OCI-LY1 (cell line): ENCODE results near the gene FAAP100.

Source experiments
- EZH2 ChIP-seq: fragments of 200-600 bp; sonication (generic), shearing (Covaris generic); IDR thresholded peaks from 2 replicates; pipeline ENCODE4 v1.8.0; 2017; ENCODE audit warnings: borderline replicate concordance, mixed run types, mild to moderate bottlenecking, antibody characterized with exemption, low read length, moderate library complexity, mixed read lengths
- TF ChIP-seq, protein P1 (sequence below): fragments of 200-600 bp; sonication (generic), shearing (Covaris generic); IDR thresholded peaks from 2 replicates; pipeline ENCODE4 v1.5.1; 2017; ENCODE audit warnings: mild to moderate bottlenecking, antibody characterized with exemption, low read length, moderate library complexity, mixed read lengths

DNA sequence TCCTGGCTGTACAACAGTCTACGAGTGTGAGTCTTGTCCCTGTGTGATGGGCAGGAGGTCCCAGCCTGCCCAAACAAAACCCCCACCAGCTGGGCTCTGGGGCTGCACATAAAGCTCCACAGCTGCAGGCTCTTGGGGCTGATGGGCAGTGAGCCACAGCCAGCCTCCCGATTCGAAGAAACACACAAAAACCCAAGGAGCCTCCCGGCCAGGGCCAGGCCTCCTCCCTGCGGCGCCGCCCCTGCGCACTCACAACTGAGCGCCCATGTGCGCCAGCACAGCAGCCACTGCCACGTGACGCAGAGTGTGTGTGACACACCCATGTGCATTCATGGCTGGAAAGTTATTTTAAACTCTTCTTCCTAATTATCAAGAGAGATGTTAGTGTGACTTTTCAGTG, 30.6 kb upstream of the FAAP100 start:
- TF ChIP-seq, protein P1, sequence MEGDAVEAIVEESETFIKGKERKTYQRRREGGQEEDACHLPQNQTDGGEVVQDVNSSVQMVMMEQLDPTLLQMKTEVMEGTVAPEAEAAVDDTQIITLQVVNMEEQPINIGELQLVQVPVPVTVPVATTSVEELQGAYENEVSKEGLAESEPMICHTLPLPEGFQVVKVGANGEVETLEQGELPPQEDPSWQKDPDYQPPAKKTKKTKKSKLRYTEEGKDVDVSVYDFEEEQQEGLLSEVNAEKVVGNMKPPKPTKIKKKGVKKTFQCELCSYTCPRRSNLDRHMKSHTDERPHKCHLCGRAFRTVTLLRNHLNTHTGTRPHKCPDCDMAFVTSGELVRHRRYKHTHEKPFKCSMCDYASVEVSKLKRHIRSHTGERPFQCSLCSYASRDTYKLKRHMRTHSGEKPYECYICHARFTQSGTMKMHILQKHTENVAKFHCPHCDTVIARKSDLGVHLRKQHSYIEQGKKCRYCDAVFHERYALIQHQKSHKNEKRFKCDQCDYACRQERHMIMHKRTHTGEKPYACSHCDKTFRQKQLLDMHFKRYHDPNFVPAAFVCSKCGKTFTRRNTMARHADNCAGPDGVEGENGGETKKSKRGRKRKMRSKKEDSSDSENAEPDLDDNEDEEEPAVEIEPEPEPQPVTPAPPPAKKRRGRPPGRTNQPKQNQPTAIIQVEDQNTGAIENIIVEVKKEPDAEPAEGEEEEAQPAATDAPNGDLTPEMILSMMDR: no peak
- TF ChIP-seq EZH2: no peak
